T-helper 22 cell (primary cell): ENCODE results near the gene RELN.

ENCODE experiments used
- DNase-seq: peaks from one replicate; pipeline ENCODE4 v3.0.0-alpha.2; 2020; ENCODE audit warnings: low read depth

Gene RELN

GRCh38 chr7:103685646-103686045 is 303.8 kb downstream of the RELN start:
- no peak for DNase-seq

GRCh38 chr7:103683348-103683747 is 306.1 kb downstream of the RELN start:
- no peak for DNase-seq

- DNase-seq: no peak
Observed at GRCh38 chr7:103680161-103681144, 309.0 kb downstream of the RELN start.

- no peak for DNase-seq
Observed at GRCh38 chr7:103679151-103680132, 310.0 kb downstream of the RELN start.

GRCh38 chr7:103668279-103668941 is 321.0 kb downstream of the RELN start:
- DNase-seq: no peak

- no peak for DNase-seq
Observed at GRCh38 chr7:103666326-103666725, 323.1 kb downstream of the RELN start.

- no peak for DNase-seq
Observed at GRCh38 chr7:103664577-103664976, 324.9 kb downstream of the RELN start.

GRCh38 chr7:103660455-103661371 is 328.7 kb downstream of the RELN start:
- no peak for DNase-seq

GRCh38 chr7:103658055-103659005 is 331.1 kb downstream of the RELN start:
- DNase-seq: no peak

- no peak for DNase-seq
Observed at GRCh38 chr7:103657474-103657894, 332.0 kb downstream of the RELN start.

GRCh38 chr7:103656221-103656620 is 333.2 kb downstream of the RELN start:
- DNase-seq: no peak

- DNase-seq: no peak
Observed at GRCh38 chr7:103651593-103652377, 337.7 kb downstream of the RELN start.

GRCh38 chr7:103649052-103649451 is 340.4 kb downstream of the RELN start:
- DNase-seq: no peak

- no peak for DNase-seq
Observed at GRCh38 chr7:103648135-103648534, 341.3 kb downstream of the RELN start.

GRCh38 chr7:103644319-103644718 is 345.1 kb downstream of the RELN start:
- no peak for DNase-seq

GRCh38 chr7:103640031-103640779 is 349.3 kb downstream of the RELN start:
- DNase-seq: no peak

GRCh38 chr7:103637726-103638125 is 351.7 kb downstream of the RELN start:
- DNase-seq: no peak

GRCh38 chr7:103637094-103637493 is 352.4 kb downstream of the RELN start:
- no peak for DNase-seq
